ENCODE measurements around the gene KCNMA1.

KCNMA1 gene

DNA sequence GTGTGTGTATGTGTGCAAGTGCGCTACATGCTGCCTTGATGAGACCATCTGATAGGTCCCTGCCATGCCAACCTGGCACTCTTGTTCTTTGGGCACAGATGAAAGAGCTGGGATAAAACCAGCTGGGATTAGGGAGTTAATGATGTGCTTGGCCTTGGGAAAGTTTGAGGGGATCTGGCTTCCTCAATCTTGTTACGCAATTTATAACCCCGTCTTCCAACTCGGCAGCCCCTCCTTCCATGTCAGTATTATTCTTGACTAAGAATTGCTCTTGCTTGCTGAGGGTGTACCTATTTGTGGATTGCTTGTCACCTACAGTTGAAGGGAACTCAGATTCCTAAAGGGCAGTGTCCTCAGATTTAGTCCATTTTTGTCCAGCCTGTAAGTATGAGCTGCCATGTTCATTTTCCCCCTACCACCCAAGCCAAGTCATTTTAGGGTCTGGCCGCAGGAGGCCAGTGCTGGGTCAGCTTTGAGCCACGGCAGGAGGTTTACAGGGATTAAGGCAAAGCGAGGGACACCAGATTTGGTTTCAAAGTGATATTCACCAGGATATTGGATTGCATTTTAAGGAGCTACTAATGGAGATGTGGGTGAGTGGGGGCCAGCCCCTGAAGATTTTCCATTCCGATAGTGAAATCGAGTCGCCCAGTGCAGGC lies 34.1 kb upstream of the KCNMA1 start:
- no peaks in the 10 kb centered on the region for H3K36me3 ChIP-seq (ENCODE audit: insufficient read depth, insufficient read length, low read length)
- no peak overlapping the region for H3K9ac ChIP-seq (ENCODE audit: insufficient read length, low read depth)
- no peaks in the 10 kb centered on the region; the same call in 1 of the 2 replicates for H3K9me3 ChIP-seq (ENCODE audit: insufficient read depth, low read length)
- DNase-seq (ENCODE audit: low read depth, low spot score), result no peak
- H3K4me3 ChIP-seq (ENCODE audit: insufficient read length, low read depth), result no peak overlapping the region
- H3K27me3 ChIP-seq (ENCODE audit: insufficient read depth, insufficient read length), result peaks cover 15% of the 10 kb centered on the region
- no peaks in the 10 kb centered on the region for H3K4me1 ChIP-seq (ENCODE audit: insufficient read depth, insufficient read length)
- TF ChIP-seq ZNF274 (IDR thresholded peaks at IDR 0.05; ENCODE audit: low read depth, low read length), result no peak
- TF ChIP-seq YY1 (IDR thresholded peaks at IDR 0.05; ENCODE audit: insufficient read depth, insufficient read length), result no peak
- TF ChIP-seq SUZ12 (IDR thresholded peaks at IDR 0.05; ENCODE audit: extremely low read depth, insufficient read depth, insufficient read length), result no peak

DNA sequence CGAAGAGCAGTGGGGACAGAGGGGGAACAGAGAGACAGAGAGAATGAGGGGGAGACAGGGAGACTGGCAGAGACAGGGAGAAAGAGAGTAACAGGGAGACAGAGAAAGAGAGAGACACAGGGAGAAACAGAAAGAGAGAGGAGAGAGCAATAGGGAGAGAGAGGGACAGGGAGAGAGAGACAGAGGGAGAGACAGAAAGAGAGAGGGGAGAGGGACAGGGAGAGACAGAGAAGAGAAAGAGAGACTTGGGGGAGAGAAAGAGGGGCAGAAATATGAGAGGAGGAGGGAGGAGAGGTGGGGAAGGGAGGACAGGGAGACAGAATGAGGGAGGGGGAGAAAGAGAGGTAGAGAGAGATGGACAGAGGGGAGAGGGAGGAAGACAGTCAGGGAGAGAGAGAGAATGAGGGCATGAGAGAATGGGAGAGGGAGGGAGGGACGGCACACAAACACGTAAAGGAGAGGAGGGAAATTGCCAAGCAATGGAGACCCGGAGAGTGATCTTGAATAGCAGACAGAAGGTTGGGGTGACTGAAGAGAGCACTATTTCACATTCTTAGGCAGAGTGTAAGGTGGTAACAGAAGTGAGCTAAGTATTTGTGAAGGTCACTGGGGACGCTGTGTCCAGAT lies 33.3 kb upstream of the KCNMA1 start:
- Histone ChIP-seq H3K9me3 (ENCODE audit: insufficient read depth, low read length) (no peaks in the 10 kb centered on the region; the same call in 1 of the 2 replicates), H3K36me3 (ENCODE audit: insufficient read depth, insufficient read length, low read length) (no peaks in the 10 kb centered on the region), H3K27me3 (ENCODE audit: insufficient read depth, insufficient read length) (peaks cover 15% of the 10 kb centered on the region), H3K9ac (ENCODE audit: insufficient read length, low read depth) (no peak overlapping the region), H3K4me3 (ENCODE audit: insufficient read length, low read depth) (no peak overlapping the region), H3K4me1 (ENCODE audit: insufficient read depth, insufficient read length) (no peaks in the 10 kb centered on the region)
- TF ChIP-seq ZNF274 (IDR thresholded peaks at IDR 0.05; ENCODE audit: low read depth, low read length) (no peak), SUZ12 (IDR thresholded peaks at IDR 0.05; ENCODE audit: extremely low read depth, insufficient read depth, insufficient read length) (no peak), YY1 (IDR thresholded peaks at IDR 0.05; ENCODE audit: insufficient read depth, insufficient read length) (no peak)
- no peak for DNase-seq (ENCODE audit: low read depth, low spot score)

DNA sequence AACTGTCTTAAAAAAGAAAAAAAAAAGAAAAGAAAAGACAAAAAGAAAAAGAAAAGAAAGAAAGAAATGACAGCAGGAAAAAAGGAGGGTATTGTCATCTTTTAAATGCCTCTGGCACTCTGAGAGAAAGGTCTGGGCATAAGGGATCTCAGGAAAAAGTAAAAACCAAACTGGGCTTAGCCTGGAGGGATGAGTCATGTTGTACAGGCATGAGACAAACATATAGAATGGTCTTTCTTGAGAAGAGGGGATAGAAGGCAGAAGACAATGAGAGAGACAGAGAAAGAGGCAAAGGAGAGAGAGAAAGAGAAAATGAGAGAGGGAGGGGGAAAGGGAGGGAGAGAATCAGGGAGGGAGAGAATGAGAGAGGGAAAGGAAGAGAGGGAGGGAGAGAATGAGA lies 32.3 kb upstream of the KCNMA1 start:
- no peaks in the 10 kb centered on the region for H3K36me3 ChIP-seq (ENCODE audit: insufficient read depth, insufficient read length, low read length)
- no peaks in the 10 kb centered on the region for H3K4me1 ChIP-seq (ENCODE audit: insufficient read depth, insufficient read length)
- H3K9ac ChIP-seq (ENCODE audit: insufficient read length, low read depth), result no peak overlapping the region
- H3K9me3 ChIP-seq (ENCODE audit: insufficient read depth, low read length), result no peaks in the 10 kb centered on the region; the same call in 1 of the 2 replicates
- peaks cover 13% of the 10 kb centered on the region for H3K27me3 ChIP-seq (ENCODE audit: insufficient read depth, insufficient read length)
- no peak for DNase-seq (ENCODE audit: low read depth, low spot score)
- TF ChIP-seq YY1 (IDR thresholded peaks at IDR 0.05; ENCODE audit: insufficient read depth, insufficient read length) (no peak), ZNF274 (IDR thresholded peaks at IDR 0.05; ENCODE audit: low read depth, low read length) (no peak), SUZ12 (IDR thresholded peaks at IDR 0.05; ENCODE audit: extremely low read depth, insufficient read depth, insufficient read length) (no peak)
- no peak overlapping the region for H3K4me3 ChIP-seq (ENCODE audit: insufficient read length, low read depth)

DNA sequence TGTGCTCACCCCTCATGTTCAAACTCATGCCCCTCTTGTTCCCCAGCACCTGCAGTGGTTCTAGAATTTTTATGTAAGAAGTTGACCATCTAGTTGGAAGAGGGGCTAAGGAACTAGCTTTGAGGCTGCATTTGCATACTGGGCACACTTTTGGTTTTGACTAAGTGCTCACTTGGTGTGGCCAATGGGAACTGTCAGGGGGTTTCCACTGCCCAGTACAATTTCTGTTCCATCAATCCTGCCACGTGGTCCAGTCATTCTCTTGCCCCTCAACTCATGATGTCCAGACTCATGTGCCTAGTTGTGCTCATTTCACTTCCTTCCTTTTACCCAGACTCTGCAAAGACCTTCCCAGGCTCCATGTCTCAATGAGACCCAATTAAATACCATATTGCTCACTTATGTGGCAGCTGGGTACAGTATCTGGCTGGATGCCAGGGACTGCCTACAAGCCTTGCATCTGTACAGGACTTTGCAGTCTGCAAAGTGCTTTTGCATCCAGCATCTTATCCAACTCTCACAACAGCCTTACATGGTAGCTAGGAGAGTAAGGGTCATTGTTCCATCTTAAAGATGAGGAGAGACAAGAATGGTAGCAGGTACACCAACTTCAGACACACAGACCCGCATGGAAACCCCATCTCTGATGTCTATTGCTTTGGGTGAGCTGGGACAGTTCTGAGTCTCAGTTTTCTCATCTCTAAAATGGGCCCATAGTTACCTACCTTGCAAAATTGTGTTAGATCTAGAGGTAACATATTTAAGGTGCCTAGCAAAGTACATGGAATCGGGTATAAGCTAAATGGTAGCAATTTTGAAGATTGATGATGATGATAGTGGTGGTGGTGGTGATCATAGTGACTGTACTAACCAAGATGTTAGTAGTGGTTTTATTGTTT lies 30.1 kb upstream of the KCNMA1 start:
- TF ChIP-seq SUZ12 (IDR thresholded peaks at IDR 0.05; ENCODE audit: extremely low read depth, insufficient read depth, insufficient read length) (no peak), YY1 (IDR thresholded peaks at IDR 0.05; ENCODE audit: insufficient read depth, insufficient read length) (no peak), ZNF274 (IDR thresholded peaks at IDR 0.05; ENCODE audit: low read depth, low read length) (no peak)
- no peaks in the 10 kb centered on the region for H3K4me1 ChIP-seq (ENCODE audit: insufficient read depth, insufficient read length)
- H3K36me3 ChIP-seq (ENCODE audit: insufficient read depth, insufficient read length, low read length), result no peaks in the 10 kb centered on the region
- H3K4me3 ChIP-seq (ENCODE audit: insufficient read length, low read depth), result no peak overlapping the region
- no peak overlapping the region for H3K9ac ChIP-seq (ENCODE audit: insufficient read length, low read depth)
- no peaks in the 10 kb centered on the region for H3K9me3 ChIP-seq (ENCODE audit: insufficient read depth, low read length)
- DNase-seq (ENCODE audit: low read depth, low spot score), result no peak
- peaks cover 13% of the 10 kb centered on the region for H3K27me3 ChIP-seq (ENCODE audit: insufficient read depth, insufficient read length)

DNA sequence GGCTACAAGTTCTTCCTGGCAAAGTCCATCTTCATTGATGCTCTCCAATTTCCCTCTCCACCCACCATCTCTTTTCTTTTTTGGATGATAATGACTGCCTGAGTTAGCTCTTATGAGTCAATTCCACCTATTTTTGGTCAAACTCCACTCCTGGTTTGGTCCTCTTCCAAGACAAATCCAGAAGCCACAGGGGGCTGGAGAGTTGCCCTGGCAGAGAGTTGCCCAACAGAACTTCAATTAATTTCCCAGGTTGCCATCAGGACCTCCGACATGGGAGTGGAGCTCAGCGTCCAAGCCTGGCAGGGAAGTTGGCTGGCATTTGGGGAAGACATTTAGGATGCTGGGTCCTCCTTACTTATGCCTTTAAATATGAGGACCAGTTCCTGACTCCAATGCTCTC lies 29.2 kb upstream of the KCNMA1 start:
- Histone ChIP-seq H3K36me3 (ENCODE audit: insufficient read depth, insufficient read length, low read length) (no peaks in the 10 kb centered on the region), H3K9ac (ENCODE audit: insufficient read length, low read depth) (no peak overlapping the region), H3K27me3 (ENCODE audit: insufficient read depth, insufficient read length) (peaks cover 13% of the 10 kb centered on the region), H3K4me1 (ENCODE audit: insufficient read depth, insufficient read length) (no peaks in the 10 kb centered on the region), H3K4me3 (ENCODE audit: insufficient read length, low read depth) (no peak overlapping the region), H3K9me3 (ENCODE audit: insufficient read depth, low read length) (no peaks in the 10 kb centered on the region)
- TF ChIP-seq SUZ12 (IDR thresholded peaks at IDR 0.05; ENCODE audit: extremely low read depth, insufficient read depth, insufficient read length) (no peak), ZNF274 (IDR thresholded peaks at IDR 0.05; ENCODE audit: low read depth, low read length) (no peak), YY1 (IDR thresholded peaks at IDR 0.05; ENCODE audit: insufficient read depth, insufficient read length) (no peak)
- DNase-seq (ENCODE audit: low read depth, low spot score), result no peak

DNA sequence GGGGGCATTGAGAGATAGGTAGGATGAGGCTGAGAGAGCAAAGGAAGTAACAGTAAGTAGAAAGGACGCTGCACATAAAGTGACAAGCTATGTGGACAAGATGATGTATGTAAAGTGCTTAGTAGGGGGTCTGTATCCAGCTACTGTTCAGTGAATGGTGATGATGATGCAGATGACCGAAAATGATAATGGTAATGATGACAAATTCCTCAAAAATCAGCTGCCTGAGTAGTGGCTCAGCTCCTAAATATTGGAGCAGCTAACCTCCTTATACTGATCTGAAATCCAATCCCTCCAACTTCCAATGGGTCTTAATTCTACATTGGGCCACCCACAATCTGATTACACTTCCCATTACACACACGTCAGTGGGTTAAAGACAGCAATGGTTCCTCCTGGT lies 27.1 kb upstream of the KCNMA1 start:
- H3K36me3 ChIP-seq (ENCODE audit: insufficient read depth, insufficient read length, low read length), result no peaks in the 10 kb centered on the region

More for the DNA sequence above, 27.1 kb upstream of the KCNMA1 start:
- peaks cover 8% of the 10 kb centered on the region; the same call in 1 of the 2 replicates for H3K9me3 ChIP-seq (ENCODE audit: insufficient read depth, low read length)
- no peak overlapping the region for H3K9ac ChIP-seq (ENCODE audit: insufficient read length, low read depth)
- TF ChIP-seq ZNF274 (IDR thresholded peaks at IDR 0.05; ENCODE audit: low read depth, low read length), result no peak
- no peak for TF ChIP-seq YY1 (IDR thresholded peaks at IDR 0.05; ENCODE audit: insufficient read depth, insufficient read length)
- no peak for TF ChIP-seq SUZ12 (IDR thresholded peaks at IDR 0.05; ENCODE audit: extremely low read depth, insufficient read depth, insufficient read length)
- no peaks in the 10 kb centered on the region for H3K27me3 ChIP-seq (ENCODE audit: insufficient read depth, insufficient read length)
- DNase-seq (ENCODE audit: low read depth, low spot score), result no peak
- H3K4me3 ChIP-seq (ENCODE audit: insufficient read length, low read depth), result no peak overlapping the region
- H3K4me1 ChIP-seq (ENCODE audit: insufficient read depth, insufficient read length), result no peaks in the 10 kb centered on the region

Data from NT2/D1 (cell line).